ENCODE results near the gene GIGYF1. TPM values are rescaled to one million over a fixed set of nuclear protein-coding genes. Genes with fewer than 3 reads are reported as not detected.

Gene GIGYF1
- total RNA-seq, 4 donors from 2014 or later = 9.7 to 90.9 (median 31.9) TPM

- Histone ChIP-seq H3K27me3 (peaks cover 0 to 3% of the 10 kb centered on the region in 2 donors), H3K9me3 (no peaks in the 10 kb centered on the region), H3K36me3 (no peaks in the 10 kb centered on the region), H3K4me3 (peak overlapping the region in 1 of 2 donors; percentile 16), H3K27ac (no peak overlapping the region), H3K4me1 (peaks cover 0 to 4% of the 10 kb centered on the region in 2 donors)
- intact Hi-C loops (cut with DNase I; ENCODE audit: low total_unique reads) = no loop called here
- peak in 2 of 4 experiments; percentile 23 to 26 for TF ChIP-seq CTCF (IDR thresholded peaks at IDR 0.05)
- peak in 1 of 2 donors; percentile 24 for TF ChIP-seq POLR2A (IDR thresholded peaks at IDR 0.05)
- peak in 1 of 2 donors; percentile 30 for DNase-seq
These were observed 60.9 kb downstream of the GIGYF1 start for GRCh38 chr7:100632951-100633717.

GRCh38 chr7:100630066-100630465, 64.0 kb downstream of the GIGYF1 start:
- H3K36me3 ChIP-seq = no peaks in the 10 kb centered on the region
- no peak overlapping the region for H3K4me3 ChIP-seq
- DNase-seq = no peak
- intact Hi-C loops (cut with DNase I; ENCODE audit: low total_unique reads) = no loop called here
- H3K27ac ChIP-seq = no peak overlapping the region
- no peaks in the 10 kb centered on the region for H3K9me3 ChIP-seq
- H3K27me3 ChIP-seq = peaks cover 0 to 3% of the 10 kb centered on the region in 2 donors
- peaks cover 0 to 4% of the 10 kb centered on the region in 2 donors for H3K4me1 ChIP-seq
- TF ChIP-seq CTCF (IDR thresholded peaks at IDR 0.05) (no peak), POLR2A (IDR thresholded peaks at IDR 0.05) (no peak)

Other genes starting within 250 kb of the GIGYF1 start
- 10 to 100 TPM in 1 of 4 donors, 1 to 10 TPM in 2, not detected in 1; 1.4 to 22.1 (median 1.8) TPM for gene SPACDR, start 230.0 kb downstream of the GIGYF1 start, total RNA-seq
- gene TSC22D4, start 215.0 kb downstream of the GIGYF1 start, total RNA-seq = 10 to 100 TPM; 17.6 to 40.3 (median 19.5) TPM
- 1 to 10 TPM in 2 of 4 donors, under 1 TPM in 2; 0.29 to 6.5 (median 2.4) TPM for gene NYAP1, start 210.3 kb downstream of the GIGYF1 start, total RNA-seq
- 10 to 100 TPM in 3 of 4 donors, 1 to 10 TPM in 1; 6.8 to 64.4 (median 20.4) TPM for gene AGFG2, start 155.0 kb downstream of the GIGYF1 start, total RNA-seq
- 1 to 10 TPM in 1 of 4 donors, under 1 TPM in 1, not detected in 2; 0.69 to 6.0 TPM for gene SAP25, start 120.3 kb downstream of the GIGYF1 start, total RNA-seq
- 100 to 1,000 TPM in 1 of 4 donors, 10 to 100 TPM in 3; 11.5 to 179 (median 56.8) TPM for gene LRCH4, start 108.1 kb downstream of the GIGYF1 start, total RNA-seq
- 1 to 10 TPM in 2 of 4 donors, not detected in 2; 2.9 to 4.9 TPM for gene FBXO24, start 107.9 kb downstream of the GIGYF1 start, total RNA-seq
- gene PCOLCE, start 91.9 kb downstream of the GIGYF1 start, total RNA-seq = 100 to 1,000 TPM in 1 of 4 donors, 10 to 100 TPM in 2, 1 to 10 TPM in 1; 6.2 to 151 (median 57.8) TPM
- 10 to 100 TPM in 2 of 4 donors, 1 to 10 TPM in 2; 1.3 to 35.3 (median 15.1) TPM for gene MOSPD3, start 81.7 kb downstream of the GIGYF1 start, total RNA-seq
- gene TFR2, start 52.7 kb downstream of the GIGYF1 start, total RNA-seq = 1 to 10 TPM in 1 of 4 donors, under 1 TPM in 1, not detected in 2; 0.43 to 2.0 TPM
- not detected for gene ACTL6B, start 37.8 kb downstream of the GIGYF1 start, total RNA-seq
- 100 to 1,000 TPM in 2 of 4 donors, 10 to 100 TPM in 2; 72.0 to 245 (median 94.3) TPM for gene GNB2, start 20.5 kb downstream of the GIGYF1 start, total RNA-seq
- gene POP7, start 11.9 kb upstream of the GIGYF1 start, total RNA-seq = 10 to 100 TPM; 16.4 to 53.8 (median 23.8) TPM
- 1 to 10 TPM in 1 of 4 donors, not detected in 3; 1.1 TPM for gene EPO, start 26.2 kb upstream of the GIGYF1 start, total RNA-seq
- gene ZAN, start 39.3 kb upstream of the GIGYF1 start, total RNA-seq = under 1 TPM in 1 of 4 donors, not detected in 3; 0.07 TPM
- gene EPHB4, start 133.3 kb upstream of the GIGYF1 start, total RNA-seq = 100 to 1,000 TPM in 3 of 4 donors, 10 to 100 TPM in 1; 73.5 to 374 (median 163) TPM
- 10 to 100 TPM in 3 of 4 donors, 1 to 10 TPM in 1; 9.0 to 36.9 (median 25.9) TPM for gene SLC12A9, start 158.5 kb upstream of the GIGYF1 start, total RNA-seq
- gene TRIP6, start 173.1 kb upstream of the GIGYF1 start, total RNA-seq = 100 to 1,000 TPM in 1 of 4 donors, 10 to 100 TPM in 3; 26.2 to 105 (median 61.6) TPM
- gene SRRT, start 180.9 kb upstream of the GIGYF1 start, total RNA-seq = 100 to 1,000 TPM in 1 of 4 donors, 10 to 100 TPM in 3; 17.1 to 185 (median 41.1) TPM
- 1 to 10 TPM in 3 of 4 donors, not detected in 1; 4.8 to 9.7 (median 5.0) TPM for gene UFSP1, start 195.5 kb upstream of the GIGYF1 start, total RNA-seq
- 10 to 100 TPM in 3 of 4 donors, 1 to 10 TPM in 1; 6.7 to 55.9 (median 14.5) TPM for gene ACHE, start 201.6 kb upstream of the GIGYF1 start, total RNA-seq